ENCODE measurements around the gene PLPP3.

Gene PLPP3

GRCh38 chr1:56522680-56523079 lies 56.7 kb downstream of the PLPP3 start:
- no peak for DNase-seq (ENCODE audit: low read depth)

- no peak for DNase-seq (ENCODE audit: low read depth)
Observed at GRCh38 chr1:56520016-56520601, 59.3 kb downstream of the PLPP3 start.

GRCh38 chr1:56517404-56518130 lies 61.8 kb downstream of the PLPP3 start:
- no peak for DNase-seq (ENCODE audit: low read depth)

- DNase-seq (ENCODE audit: low read depth), result no peak
Observed at GRCh38 chr1:56516539-56517252, 62.7 kb downstream of the PLPP3 start.

GRCh38 chr1:56515898-56516538 lies 63.3 kb downstream of the PLPP3 start:
- DNase-seq (ENCODE audit: low read depth), result no peak

GRCh38 chr1:56512724-56513494 lies 66.5 kb downstream of the PLPP3 start:
- DNase-seq (ENCODE audit: low read depth), result no peak

- DNase-seq (ENCODE audit: low read depth), result no peak
Observed at GRCh38 chr1:56511766-56512165, 67.6 kb downstream of the PLPP3 start.

- no peak for DNase-seq (ENCODE audit: low read depth)
Observed at GRCh38 chr1:56511364-56511763, 68.0 kb downstream of the PLPP3 start.

GRCh38 chr1:56510642-56511021 lies 68.7 kb downstream of the PLPP3 start:
- no peak for DNase-seq (ENCODE audit: low read depth)

- DNase-seq (ENCODE audit: low read depth), result no peak
Observed at GRCh38 chr1:56509713-56510641, 69.4 kb downstream of the PLPP3 start.

- no peak for DNase-seq (ENCODE audit: low read depth)
Observed at GRCh38 chr1:56508523-56508983, 70.8 kb downstream of the PLPP3 start.

GRCh38 chr1:56507925-56508522 lies 71.3 kb downstream of the PLPP3 start:
- no peak for DNase-seq (ENCODE audit: low read depth)

- no peak for DNase-seq (ENCODE audit: low read depth)
Observed at GRCh38 chr1:56506951-56507491, 72.3 kb downstream of the PLPP3 start.

- DNase-seq (ENCODE audit: low read depth), result no peak
Observed at GRCh38 chr1:56505792-56506743, 73.3 kb downstream of the PLPP3 start.

- no peak for DNase-seq (ENCODE audit: low read depth)
Observed at GRCh38 chr1:56502700-56503245, 76.6 kb downstream of the PLPP3 start.

GRCh38 chr1:56501888-56502287 lies 77.5 kb downstream of the PLPP3 start:
- DNase-seq (ENCODE audit: low read depth), result no peak

GRCh38 chr1:56501426-56501825 lies 77.9 kb downstream of the PLPP3 start:
- no peak for DNase-seq (ENCODE audit: low read depth)
